Smooth muscle cell (in vitro differentiated cells): ENCODE data around the gene TARP.
"Not testable (repeated sequence)": the region's sequence is repeated elsewhere in the genome, so short reads cannot be mapped to it uniquely, and the experiment has no call there.

Experiments used
- DNase-seq: peaks from one replicate; lab custom pipeline; 2025; ENCODE audit not compliant: unreplicated experiment; lab: John Stamatoyannopoulos, UW
- H2AFZ ChIP-seq: fragments of 200-600 bp; sonication (generic); 2 replicates; pipeline ENCODE4 v1.6.0; 2016; ENCODE audit warnings: antibody characterized with exemption, low read depth, mild to moderate bottlenecking
- H3F3A ChIP-seq: fragments of 200-600 bp; sonication (generic); 2 replicates; pipeline ENCODE4 v1.6.0; 2017; ENCODE audit warnings: antibody characterized with exemption, low read depth
- H3K27ac ChIP-seq: fragments of 200-600 bp; sonication (generic); 2 replicates; pipeline ENCODE4 v1.5.1; 2016; ENCODE audit warnings: low read depth, mild to moderate bottlenecking
- H3K27me3 ChIP-seq: fragments of 200-600 bp; sonication (generic); 2 replicates; pipeline ENCODE4 v1.6.1; 2016; ENCODE audit warnings: low read depth, mild to moderate bottlenecking
- H3K36me3 ChIP-seq: fragments of 200-600 bp; sonication (generic); 2 replicates; pipeline ENCODE4 v1.5.1; 2016; ENCODE audit warnings: low read depth
- H3K4me1 ChIP-seq: fragments of 200-600 bp; sonication (generic); 2 replicates; pipeline ENCODE4 v1.5.1; 2016; ENCODE audit warnings: low read depth
- H3K4me2 ChIP-seq: fragments of 200-600 bp; sonication (generic); 2 replicates; pipeline ENCODE4 v1.6.0; 2016; ENCODE audit warnings: mild to moderate bottlenecking
- H3K4me3 ChIP-seq: fragments of 200-600 bp; sonication (generic); 2 replicates; pipeline ENCODE4 v1.5.1; 2016; ENCODE audit warnings: mild to moderate bottlenecking
- H3K79me2 ChIP-seq: fragments of 200-600 bp; sonication (generic); 2 replicates; pipeline ENCODE4 v1.6.0; 2016; ENCODE audit warnings: low read depth, mild to moderate bottlenecking
- H3K9ac ChIP-seq: fragments of 200-600 bp; sonication (generic); 2 replicates; pipeline ENCODE4 v1.6.0; 2016; ENCODE audit warnings: low read depth
- H3K9me3 ChIP-seq: fragments of 200-600 bp; sonication (generic); replicated peaks from 2 replicates; pipeline ENCODE4 v1.5.1; 2016; ENCODE audit warnings: low read depth
- H4K20me1 ChIP-seq: fragments of 200-600 bp; sonication (generic); 2 replicates; pipeline ENCODE4 v1.6.0; 2016; ENCODE audit warnings: low read depth
- WGBS: methylation state at CpG from one replicate; pipeline ENCODE4 v1.1.7; 2016; ENCODE audit warnings: low lambda C conversion rate; 5-methylcytosine and 5-hydroxymethylcytosine counted together
- TF ChIP-seq, protein P1 (sequence below): fragments of 200-600 bp; sonication (generic); IDR thresholded peaks from 2 replicates; pipeline ENCODE4 v1.5.1; 2017; ENCODE audit warnings: borderline replicate concordance, mild to moderate bottlenecking, antibody characterized with exemption; ENCODE audit not compliant: insufficient read depth, poor library complexity, severe bottlenecking

TARP gene

DNA sequence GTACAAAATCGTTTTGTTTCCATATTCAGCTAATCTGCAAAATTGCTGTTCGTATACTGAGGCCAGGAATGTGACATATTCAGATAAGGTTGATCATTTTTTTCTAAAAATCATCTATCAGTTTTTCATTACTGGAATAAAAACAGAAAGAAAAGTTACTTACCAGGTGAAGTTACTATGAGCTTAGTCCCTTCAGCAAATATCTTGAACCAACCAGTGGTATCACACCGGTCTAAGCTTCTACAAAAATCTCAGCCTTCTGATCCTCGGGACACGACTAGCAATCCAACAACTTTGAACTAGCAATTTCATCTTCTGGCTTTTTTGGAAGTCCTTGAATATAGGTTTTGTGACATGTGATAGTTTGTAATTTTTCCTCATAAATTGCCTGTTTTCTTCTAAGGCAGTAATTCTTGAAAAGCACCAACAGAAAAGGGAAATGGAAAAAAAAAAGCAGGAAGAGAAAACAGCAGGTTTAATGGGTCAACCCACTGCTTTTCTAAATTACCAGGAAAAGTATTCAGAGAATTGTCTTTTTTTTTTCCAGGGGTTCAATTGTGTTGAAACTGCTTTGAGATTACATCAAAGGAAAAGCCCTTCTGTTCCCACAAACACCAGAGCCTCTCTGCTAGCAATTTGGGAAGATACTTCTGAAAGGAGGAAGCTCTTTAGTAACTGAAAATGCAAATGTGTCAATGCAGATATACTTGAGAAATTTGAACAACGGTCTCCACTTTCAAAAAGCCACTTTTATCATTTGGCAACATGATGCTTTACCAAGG, 2.9 kb upstream of the TARP start:
- Histone ChIP-seq H3K9ac (no peak overlapping the region), H3F3A (no peaks in the 10 kb centered on the region), H3K27ac (no peak overlapping the region), H3K9me3 (no peaks in the 10 kb centered on the region), H4K20me1 (no peaks in the 10 kb centered on the region), H3K27me3 (no peaks in the 10 kb centered on the region), H2AFZ (no peak overlapping the region), H3K36me3 (no peaks in the 10 kb centered on the region), H3K4me1 (no peaks in the 10 kb centered on the region), H3K4me3 (no peak overlapping the region), H3K79me2 (no peaks in the 10 kb centered on the region), H3K4me2 (no peak overlapping the region)
- DNase-seq, result no peak
- 77% methylated on average over 6 of the region's 6 CpGs for WGBS
- TF ChIP-seq, protein P1, sequence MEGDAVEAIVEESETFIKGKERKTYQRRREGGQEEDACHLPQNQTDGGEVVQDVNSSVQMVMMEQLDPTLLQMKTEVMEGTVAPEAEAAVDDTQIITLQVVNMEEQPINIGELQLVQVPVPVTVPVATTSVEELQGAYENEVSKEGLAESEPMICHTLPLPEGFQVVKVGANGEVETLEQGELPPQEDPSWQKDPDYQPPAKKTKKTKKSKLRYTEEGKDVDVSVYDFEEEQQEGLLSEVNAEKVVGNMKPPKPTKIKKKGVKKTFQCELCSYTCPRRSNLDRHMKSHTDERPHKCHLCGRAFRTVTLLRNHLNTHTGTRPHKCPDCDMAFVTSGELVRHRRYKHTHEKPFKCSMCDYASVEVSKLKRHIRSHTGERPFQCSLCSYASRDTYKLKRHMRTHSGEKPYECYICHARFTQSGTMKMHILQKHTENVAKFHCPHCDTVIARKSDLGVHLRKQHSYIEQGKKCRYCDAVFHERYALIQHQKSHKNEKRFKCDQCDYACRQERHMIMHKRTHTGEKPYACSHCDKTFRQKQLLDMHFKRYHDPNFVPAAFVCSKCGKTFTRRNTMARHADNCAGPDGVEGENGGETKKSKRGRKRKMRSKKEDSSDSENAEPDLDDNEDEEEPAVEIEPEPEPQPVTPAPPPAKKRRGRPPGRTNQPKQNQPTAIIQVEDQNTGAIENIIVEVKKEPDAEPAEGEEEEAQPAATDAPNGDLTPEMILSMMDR, result no peak

DNA sequence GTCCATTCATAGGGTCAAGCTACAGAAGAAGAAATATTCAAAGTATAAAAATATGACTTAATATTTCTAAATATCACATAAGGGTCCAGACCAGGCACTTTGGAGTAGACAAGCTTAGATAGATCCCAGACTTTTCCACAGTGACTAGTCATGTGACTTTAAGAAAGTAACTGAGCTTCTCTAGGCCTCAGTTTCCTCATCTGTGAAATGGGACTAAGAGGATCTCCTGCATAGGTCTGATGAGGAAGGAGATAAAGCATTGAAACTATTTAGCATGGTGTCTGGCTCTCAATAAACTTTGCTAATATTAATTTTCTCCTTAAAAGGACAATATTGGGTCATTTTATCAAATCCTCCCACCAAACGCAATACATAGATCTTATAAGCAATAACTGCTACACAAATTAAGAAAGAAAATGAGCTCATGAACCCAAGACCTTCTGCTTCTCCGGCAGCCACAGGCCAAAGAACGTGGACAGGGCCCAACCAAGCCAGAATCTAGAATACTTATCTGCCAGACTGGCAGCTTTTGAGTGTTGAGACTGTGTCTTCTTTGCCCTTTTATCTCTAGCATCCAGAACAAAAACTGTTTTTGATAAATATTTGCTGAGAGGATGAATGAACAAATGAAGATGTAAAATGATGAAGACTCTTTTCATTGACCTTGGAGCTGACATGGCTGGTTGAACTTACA, 1.6 kb upstream of the TARP start:
- no peaks in the 10 kb centered on the region for H4K20me1 ChIP-seq
- TF ChIP-seq, protein P1, result no peak
- no peak overlapping the region for H2AFZ ChIP-seq
- 92% methylated on average over 3 of the region's 3 CpGs for WGBS
- no peak overlapping the region for H3K4me2 ChIP-seq
- H3K79me2 ChIP-seq, result no peaks in the 10 kb centered on the region
- H3K27me3 ChIP-seq, result no peaks in the 10 kb centered on the region
- H3K9me3 ChIP-seq, result no peaks in the 10 kb centered on the region
- no peak overlapping the region for H3K4me3 ChIP-seq
- no peaks in the 10 kb centered on the region for H3F3A ChIP-seq
- H3K27ac ChIP-seq, result no peak overlapping the region
- no peak overlapping the region for H3K9ac ChIP-seq
- no peaks in the 10 kb centered on the region for H3K4me1 ChIP-seq
- no peaks in the 10 kb centered on the region for H3K36me3 ChIP-seq
- no peak for DNase-seq

DNA sequence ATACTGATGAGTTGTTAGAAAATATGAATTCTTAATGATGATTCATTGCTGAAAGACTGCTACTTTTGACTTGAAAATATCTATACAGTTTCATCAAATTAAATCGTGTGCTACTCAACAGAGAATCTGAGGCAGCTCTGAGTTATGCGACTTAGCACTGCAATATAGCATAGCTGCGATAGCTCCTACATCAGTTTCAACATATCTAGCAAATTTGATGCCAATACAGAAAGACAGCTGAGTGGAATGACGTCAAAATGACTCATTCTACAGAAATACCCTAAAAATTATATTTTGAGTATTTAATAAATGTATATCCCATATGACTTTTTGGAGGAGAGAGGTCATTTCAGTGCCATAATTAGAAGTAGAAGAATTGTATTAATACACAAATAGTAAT, 1.1 kb upstream of the TARP start:
- Histone ChIP-seq H3K27me3 (no peaks in the 10 kb centered on the region), H3K4me2 (no peak overlapping the region), H3K36me3 (no peaks in the 10 kb centered on the region), H3K79me2 (no peaks in the 10 kb centered on the region), H3F3A (no peaks in the 10 kb centered on the region), H3K9ac (no peak overlapping the region), H3K4me1 (no peaks in the 10 kb centered on the region), H3K9me3 (no peaks in the 10 kb centered on the region), H3K4me3 (no peak overlapping the region), H2AFZ (no peak overlapping the region), H3K27ac (no peak overlapping the region), H4K20me1 (no peaks in the 10 kb centered on the region)
- TF ChIP-seq, protein P1, result no peak
- WGBS, result 97% methylated on average over 4 of the region's 4 CpGs
- DNase-seq, result no peak

DNA sequence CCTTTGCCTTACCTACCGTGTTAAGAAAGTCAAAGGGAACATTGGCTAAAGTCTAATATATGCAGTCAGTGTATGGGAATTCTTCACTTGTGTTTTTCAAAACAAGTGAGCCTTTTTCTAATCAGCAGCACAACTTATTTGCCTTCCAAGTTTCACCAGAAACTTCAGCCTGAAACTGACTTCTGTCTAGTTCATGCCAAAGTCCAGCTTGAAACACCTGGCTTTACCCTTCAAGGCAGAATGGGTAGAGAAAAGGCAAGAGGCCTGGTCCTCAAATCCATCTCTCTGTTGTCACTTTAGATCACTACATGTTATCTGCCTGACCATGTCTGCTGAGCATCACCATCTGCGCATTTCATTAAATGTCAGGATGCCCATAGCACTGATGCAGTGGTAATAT, 3.0 kb downstream of the TARP start:
- H3F3A ChIP-seq, DNase-seq, H4K20me1 ChIP-seq, H3K79me2 ChIP-seq, H3K9ac ChIP-seq, H2AFZ ChIP-seq, H3K36me3 ChIP-seq, H3K4me1 ChIP-seq, H3K4me2 ChIP-seq, H3K4me3 ChIP-seq, H3K9me3 ChIP-seq, H3K27ac ChIP-seq, H3K27me3 ChIP-seq: not testable (repeated sequence)
- 87% methylated on average over 1 of the region's 2 CpGs for WGBS

DNA sequence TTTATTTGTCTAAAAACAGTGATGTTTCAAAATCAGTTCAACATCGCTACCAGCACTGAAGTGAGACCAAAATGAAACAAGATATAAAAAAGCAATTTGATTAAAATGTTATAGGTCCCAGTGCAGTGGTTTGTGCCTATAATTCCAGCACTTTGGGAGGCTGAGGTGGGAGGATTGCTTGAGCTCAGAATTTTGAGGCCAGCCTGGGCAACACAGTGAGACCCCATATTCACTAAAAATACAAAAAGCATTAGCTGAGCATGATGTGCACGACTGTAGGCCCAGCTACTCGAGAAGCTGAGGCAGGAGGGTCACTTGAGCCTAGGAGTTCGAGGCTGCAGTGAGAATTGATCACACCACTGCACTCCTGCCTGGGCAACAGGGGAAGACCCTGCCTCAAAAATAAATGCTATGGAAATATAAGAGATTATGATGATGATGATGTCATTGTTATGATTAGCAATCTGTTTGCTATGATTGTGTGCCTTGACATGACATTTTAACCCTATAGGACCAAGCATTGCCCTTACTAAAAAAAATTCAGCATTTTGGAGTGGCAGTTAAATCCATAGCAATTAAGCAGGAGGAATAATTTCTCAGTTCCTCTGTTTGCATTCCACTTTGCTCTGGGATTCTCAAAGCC, 3.6 kb downstream of the TARP start:
- not testable (repeated sequence) for H3K4me2 ChIP-seq, DNase-seq, H2AFZ ChIP-seq, H3K9me3 ChIP-seq, H3K36me3 ChIP-seq, H3F3A ChIP-seq, H4K20me1 ChIP-seq, H3K4me1 ChIP-seq, H3K4me3 ChIP-seq, H3K27ac ChIP-seq, H3K79me2 ChIP-seq, H3K9ac ChIP-seq, H3K27me3 ChIP-seq
- WGBS, result 86% methylated on average over 4 of the region's 4 CpGs

DNA sequence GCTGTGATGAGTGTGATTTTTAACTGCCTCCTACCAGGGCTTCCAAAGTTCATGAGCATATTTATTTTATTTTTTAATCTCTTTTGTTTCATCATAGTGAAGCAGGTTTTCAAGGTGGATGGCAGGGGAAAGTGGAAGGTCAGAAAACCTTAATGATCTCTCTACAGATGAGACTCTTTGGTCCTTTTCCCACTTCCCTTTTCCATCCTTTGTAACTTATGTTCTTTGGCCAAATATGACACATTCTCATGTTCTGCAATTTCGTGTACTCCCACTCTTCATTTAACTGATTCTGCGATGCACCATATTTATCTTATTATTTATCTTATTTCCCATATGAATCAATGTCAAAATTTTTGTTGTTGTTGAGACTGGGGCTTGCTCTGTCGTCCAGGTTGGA, 7.5 kb downstream of the TARP start:
- not testable (repeated sequence) for H3K9me3 ChIP-seq, DNase-seq
- WGBS, result 91% methylated on average over 3 of the region's 3 CpGs

More for the DNA sequence above, 7.5 kb downstream of the TARP start:
- not testable (repeated sequence) for H3K36me3 ChIP-seq, H3K27me3 ChIP-seq, H3K4me1 ChIP-seq, H2AFZ ChIP-seq, H3K4me3 ChIP-seq, H3K9ac ChIP-seq, H4K20me1 ChIP-seq, H3K79me2 ChIP-seq, H3F3A ChIP-seq, H3K4me2 ChIP-seq, H3K27ac ChIP-seq
